GM12873 (cell line): Measurements from ENCODE around the gene SEPTIN10.

ENCODE experiments used
- TF ChIP-seq, protein P1 (sequence below): IDR thresholded peaks from 2 replicates; pipeline ENCODE4 v1.5.1; 2012; ENCODE audit warnings: low read depth, mild to moderate bottlenecking, moderate library complexity, low read length, control low read depth; ENCODE audit not compliant: insufficient read depth; ENCODE audit errors: missing control alignments

SEPTIN10 gene

DNA sequence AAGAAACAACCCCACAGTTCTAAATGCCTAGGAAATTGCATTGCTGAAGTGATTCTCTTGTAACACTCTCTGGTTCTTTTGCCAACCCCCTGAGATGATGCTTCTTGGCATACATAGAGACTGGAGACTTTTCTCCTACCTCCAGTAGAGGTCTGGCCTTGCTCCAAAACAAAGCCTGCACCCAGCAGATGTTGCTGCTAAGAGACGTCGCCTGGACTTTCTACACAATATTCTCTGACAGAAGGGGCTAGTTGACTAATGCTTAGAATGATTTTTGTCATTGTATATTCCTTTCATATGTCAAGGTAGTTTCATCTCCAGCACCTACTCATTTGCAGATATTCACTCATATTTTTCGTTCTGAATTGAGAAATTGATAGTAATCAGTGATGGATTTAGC lies 25.0 kb upstream of the SEPTIN10 start:
- TF ChIP-seq, protein P1, sequence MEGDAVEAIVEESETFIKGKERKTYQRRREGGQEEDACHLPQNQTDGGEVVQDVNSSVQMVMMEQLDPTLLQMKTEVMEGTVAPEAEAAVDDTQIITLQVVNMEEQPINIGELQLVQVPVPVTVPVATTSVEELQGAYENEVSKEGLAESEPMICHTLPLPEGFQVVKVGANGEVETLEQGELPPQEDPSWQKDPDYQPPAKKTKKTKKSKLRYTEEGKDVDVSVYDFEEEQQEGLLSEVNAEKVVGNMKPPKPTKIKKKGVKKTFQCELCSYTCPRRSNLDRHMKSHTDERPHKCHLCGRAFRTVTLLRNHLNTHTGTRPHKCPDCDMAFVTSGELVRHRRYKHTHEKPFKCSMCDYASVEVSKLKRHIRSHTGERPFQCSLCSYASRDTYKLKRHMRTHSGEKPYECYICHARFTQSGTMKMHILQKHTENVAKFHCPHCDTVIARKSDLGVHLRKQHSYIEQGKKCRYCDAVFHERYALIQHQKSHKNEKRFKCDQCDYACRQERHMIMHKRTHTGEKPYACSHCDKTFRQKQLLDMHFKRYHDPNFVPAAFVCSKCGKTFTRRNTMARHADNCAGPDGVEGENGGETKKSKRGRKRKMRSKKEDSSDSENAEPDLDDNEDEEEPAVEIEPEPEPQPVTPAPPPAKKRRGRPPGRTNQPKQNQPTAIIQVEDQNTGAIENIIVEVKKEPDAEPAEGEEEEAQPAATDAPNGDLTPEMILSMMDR, result no peak

DNA sequence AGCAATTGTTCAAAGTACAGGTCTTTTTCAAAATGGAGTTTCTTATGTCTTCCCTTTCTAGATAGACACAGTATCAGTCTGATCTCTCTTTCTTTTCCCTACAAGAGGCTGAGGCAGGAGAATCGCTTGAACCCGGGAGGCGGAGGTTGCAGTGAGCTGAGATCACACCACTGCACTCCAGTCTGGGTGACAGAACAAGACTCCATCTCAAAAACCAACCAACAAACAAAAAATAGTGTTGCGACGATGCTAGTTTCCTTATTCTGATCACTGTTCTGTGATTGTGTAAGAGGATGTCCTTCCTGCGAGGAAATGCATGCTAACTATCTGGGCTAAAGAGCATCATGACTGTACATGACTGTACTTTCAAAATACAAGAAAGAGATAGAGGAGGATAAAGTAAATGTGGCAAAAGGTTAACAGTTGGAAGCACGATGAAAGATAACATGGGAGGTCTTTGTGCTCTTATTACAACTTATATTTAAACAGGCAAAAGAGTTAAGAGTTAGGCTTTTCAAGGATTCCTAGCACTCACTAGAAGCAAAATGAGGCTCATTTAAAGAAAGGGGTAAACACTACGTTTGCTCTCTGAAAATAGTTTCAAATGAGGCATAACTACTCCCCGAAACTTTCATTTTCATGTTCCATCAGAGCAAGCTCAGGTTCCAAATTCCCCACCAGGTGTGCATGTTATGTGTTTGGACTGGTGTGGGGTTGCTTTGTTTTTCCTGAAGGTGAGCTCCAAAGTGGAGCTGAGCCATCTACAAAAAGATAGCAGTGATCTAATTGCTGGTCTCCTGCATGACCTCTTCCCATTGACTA lies 24.2 kb upstream of the SEPTIN10 start:
- TF ChIP-seq, protein P1, result no peak

DNA sequence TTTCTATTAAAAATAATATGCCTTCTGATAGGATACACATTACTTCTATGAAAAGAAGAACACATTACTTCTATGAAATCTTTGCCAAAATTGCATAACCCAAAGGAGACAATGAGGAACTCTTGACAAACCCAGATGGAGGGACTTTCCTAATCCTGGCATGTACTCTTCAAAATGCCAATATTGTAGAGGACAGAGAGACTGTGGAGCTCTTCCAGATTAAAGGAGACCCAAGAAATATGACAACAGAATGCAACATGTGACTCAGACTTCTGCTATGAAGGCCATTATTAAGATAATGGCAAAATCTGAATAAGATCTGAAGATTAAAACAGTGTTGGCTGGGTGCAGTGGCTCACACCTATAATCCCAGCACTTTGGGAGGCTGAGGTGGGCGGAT lies 22.6 kb upstream of the SEPTIN10 start:
- TF ChIP-seq, protein P1, result no peak

DNA sequence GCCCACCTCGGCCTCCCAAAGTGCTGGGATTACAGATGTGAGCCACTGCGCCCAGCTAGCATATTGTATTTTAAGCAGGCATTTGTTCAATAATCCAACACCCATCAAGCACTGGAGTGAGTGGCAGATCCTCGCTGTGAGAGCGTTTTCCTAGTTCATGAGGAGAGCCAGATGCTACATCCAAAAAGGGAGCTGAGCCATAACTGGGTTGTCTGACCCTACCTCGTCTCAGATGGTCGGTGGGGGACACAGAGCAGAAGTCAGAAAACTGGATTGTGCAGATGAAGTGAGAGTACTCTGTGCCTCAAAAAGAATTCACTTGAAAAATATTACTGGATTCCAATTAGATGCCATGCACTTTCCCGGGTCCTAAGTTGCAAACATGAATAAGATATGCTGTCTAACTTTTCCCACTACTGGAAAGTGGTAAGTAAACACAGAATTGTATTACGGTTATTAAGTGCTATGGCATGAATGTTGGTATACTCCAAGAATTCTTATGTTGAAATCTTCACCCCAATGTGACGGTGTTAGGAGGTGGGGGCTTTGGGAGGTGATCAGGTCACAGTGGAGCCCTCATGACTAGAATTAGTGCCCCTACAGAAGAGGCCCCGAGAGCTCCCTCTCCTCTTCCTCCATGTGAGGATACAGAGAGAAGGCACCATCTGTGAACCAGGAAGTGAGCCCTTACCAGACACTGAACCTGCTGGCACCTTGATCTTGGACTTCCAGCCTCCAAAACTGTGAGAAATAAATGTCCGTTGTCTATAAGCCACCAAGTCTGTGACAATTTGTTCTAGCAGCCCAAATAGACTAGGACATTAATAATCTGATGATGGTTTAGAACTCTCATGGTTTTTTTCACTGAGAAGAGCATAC lies 21.9 kb upstream of the SEPTIN10 start:
- TF ChIP-seq, protein P1, result no peak

DNA sequence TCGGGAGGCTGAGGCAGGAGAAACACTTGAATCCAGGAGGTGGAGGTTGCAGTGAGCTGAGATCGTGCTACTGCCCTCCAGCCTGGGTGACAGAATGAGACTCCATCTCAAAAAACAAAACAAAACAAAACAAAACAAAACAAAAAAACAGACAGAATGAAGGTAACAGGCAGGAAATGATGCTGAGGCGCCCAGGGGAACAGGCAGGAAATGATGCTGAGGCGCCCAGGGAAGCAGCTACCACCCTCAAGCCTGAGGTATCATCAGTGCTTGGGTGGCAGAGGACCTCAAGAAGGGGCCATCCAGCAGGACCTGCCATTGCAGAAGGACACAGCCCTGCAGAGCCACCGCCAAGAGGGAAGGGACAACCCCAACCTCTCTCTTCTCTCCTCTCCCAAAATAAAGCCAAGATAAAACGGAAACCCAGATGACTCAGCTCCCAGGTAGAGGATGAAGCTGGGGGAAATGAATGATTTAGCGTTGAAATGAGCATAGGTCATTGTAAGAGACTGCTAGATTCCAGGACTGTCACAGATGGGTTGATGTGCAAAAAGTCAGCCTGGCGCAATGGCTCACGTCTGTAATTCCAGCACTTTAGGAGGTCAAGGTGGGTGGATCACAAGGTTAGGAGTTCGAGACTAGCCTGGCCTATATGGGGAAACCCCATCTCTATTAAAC lies 19.7 kb upstream of the SEPTIN10 start:
- TF ChIP-seq, protein P1, result no peak

DNA sequence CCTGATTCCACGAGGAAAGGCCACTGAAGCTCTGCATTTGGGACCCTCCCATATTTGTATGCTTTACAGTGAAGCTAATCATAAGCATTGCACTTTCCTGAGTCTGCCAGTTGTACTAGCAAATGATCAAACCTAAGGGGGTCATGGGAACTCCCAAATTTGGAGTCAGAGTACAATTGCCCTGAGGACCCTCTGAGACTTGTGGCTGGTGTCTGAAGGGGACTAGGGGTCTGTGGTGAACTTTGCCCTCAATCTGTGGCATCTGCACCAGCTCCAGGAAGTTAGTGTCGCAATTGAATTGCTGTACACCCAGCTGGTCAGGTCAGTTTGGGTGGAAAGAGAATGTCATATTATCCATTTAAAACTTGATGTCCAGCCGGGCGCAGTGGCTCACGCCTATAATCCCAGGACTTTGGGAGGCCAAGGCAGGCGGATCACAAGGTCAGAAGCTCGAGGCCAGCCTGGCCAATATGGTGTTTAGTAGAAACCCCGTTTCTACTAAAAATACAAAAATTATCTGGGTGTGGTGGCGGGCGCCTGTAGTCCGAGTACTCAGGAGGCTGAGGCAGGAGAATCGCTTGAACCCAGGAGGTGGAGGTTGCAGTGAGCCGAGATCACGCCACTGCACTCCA lies 18.5 kb upstream of the SEPTIN10 start:
- TF ChIP-seq, protein P1, result no peak
